PC-9 (cell line): ENCODE results near the gene TREML4. TPM values are rescaled to one million over a fixed set of nuclear protein-coding genes. Genes with fewer than 3 reads are reported as not detected.

ENCODE experiments used
- BruUV-seq: library from RNA; stranded (reverse); fragments of 400-500 nt; replicated peaks from 2 replicates; lab custom pipeline; 2021; lab: Mats Ljungman, UMichigan
- CTCF ChIA-PET: fragments of 300-600 bp; sonication (Branson Sonifier 250); formaldehyde crosslinking; loops from one replicate; lab custom pipeline; 2022; ENCODE audit warnings: antibody characterized with exemption; lab: Charles Lee
- POLR2A ChIA-PET: fragments of 300-600 bp; sonication (Branson Sonifier 250); formaldehyde crosslinking; loops from one replicate; lab custom pipeline; 2022; ENCODE audit warnings: antibody characterized with exemption; ENCODE audit not compliant: unreplicated experiment; lab: Charles Lee
- DNase-seq, 2 experiments: peaks; one replicate each; pipeline versions ENCODE4 v3.0.0 to v3.0.0-alpha.2; 2015 to 2022; ENCODE audit warnings: mixed read lengths in 1 of 2
- H2AFZ ChIP-seq: fragments of 200-600 bp; sonication (generic); 2 replicates; pipeline ENCODE4 v1.8.1; 2017; ENCODE audit warnings: antibody characterized with exemption
- H3F3A ChIP-seq: fragments of 200-600 bp; sonication (generic); 2 replicates; pipeline ENCODE4 v1.8.1; 2017; ENCODE audit warnings: antibody characterized with exemption, mild to moderate bottlenecking, low read depth; ENCODE audit not compliant: insufficient read depth
- H3K27ac ChIP-seq: fragments of 200-600 bp; sonication (generic); 2 replicates; pipeline ENCODE4 v1.6.1; 2016; ENCODE audit warnings: mixed run types
- H3K27me3 ChIP-seq: fragments of 200-600 bp; sonication (generic); 2 replicates; pipeline ENCODE4 v1.6.1; 2016; ENCODE audit warnings: low read depth, mixed run types; ENCODE audit not compliant: insufficient read depth
- H3K36me3 ChIP-seq: fragments of 200-600 bp; sonication (generic); 2 replicates; pipeline ENCODE4 v1.6.1; 2016; ENCODE audit warnings: low read depth, mixed run types
- H3K4me1 ChIP-seq: fragments of 200-600 bp; sonication (generic); replicated peaks from 2 replicates; pipeline ENCODE4 v1.6.1; 2016; ENCODE audit warnings: mixed run types; ENCODE audit not compliant: insufficient read depth
- H3K4me2 ChIP-seq: fragments of 200-600 bp; sonication (generic); 2 replicates; pipeline ENCODE4 v1.6.1; 2017; ENCODE audit warnings: mixed run types
- H3K4me3 ChIP-seq: fragments of 200-600 bp; sonication (generic); 2 replicates; pipeline ENCODE4 v1.6.1; 2016; ENCODE audit warnings: mixed run types
- H3K79me2 ChIP-seq: fragments of 200-600 bp; sonication (generic); 2 replicates; pipeline ENCODE4 v1.6.1; 2017; ENCODE audit warnings: low read depth, mixed run types
- H3K9me2 ChIP-seq: fragments of 200-600 bp; sonication (generic); 2 replicates; pipeline ENCODE4 v1.8.1; 2017; ENCODE audit warnings: mild to moderate bottlenecking; ENCODE audit not compliant: insufficient read depth
- H3K9me3 ChIP-seq: fragments of 200-600 bp; sonication (generic); 2 replicates; pipeline ENCODE4 v1.8.1; 2016; ENCODE audit warnings: low read depth; ENCODE audit not compliant: insufficient read depth
- H4K20me1 ChIP-seq: fragments of 200-600 bp; sonication (generic); 2 replicates; pipeline ENCODE4 v1.8.1; 2017; ENCODE audit not compliant: insufficient read depth
- EZH2 ChIP-seq: fragments of 200-600 bp; sonication (generic); IDR thresholded peaks from 2 replicates; pipeline ENCODE4 v1.8.0; 2017; ENCODE audit warnings: antibody characterized with exemption, low read depth
- intact Hi-C: fragments of 100-400 bp; cut with micrococcal nuclease; formaldehyde crosslinking; loops from one replicate; pipeline ENCODE4 v1.10.0; 2022; ENCODE audit not compliant: unreplicated experiment
- total RNA-seq: library from RNA; stranded (reverse); gene quantifications from 2 replicates; pipeline ENCODE4 v1.2.3, GENCODE V29; 2021
- TF ChIP-seq, protein P1 (sequence below): fragments of 200-600 bp; sonication (generic); conservative IDR thresholded peaks from 2 replicates; pipeline ENCODE4 v1.6.1; 2017; ENCODE audit warnings: mixed run types, antibody characterized with exemption, mild to moderate bottlenecking, moderate library complexity

Gene TREML4
- total RNA-seq, 1 experiment from 2014 or later, result not detected

DNA sequence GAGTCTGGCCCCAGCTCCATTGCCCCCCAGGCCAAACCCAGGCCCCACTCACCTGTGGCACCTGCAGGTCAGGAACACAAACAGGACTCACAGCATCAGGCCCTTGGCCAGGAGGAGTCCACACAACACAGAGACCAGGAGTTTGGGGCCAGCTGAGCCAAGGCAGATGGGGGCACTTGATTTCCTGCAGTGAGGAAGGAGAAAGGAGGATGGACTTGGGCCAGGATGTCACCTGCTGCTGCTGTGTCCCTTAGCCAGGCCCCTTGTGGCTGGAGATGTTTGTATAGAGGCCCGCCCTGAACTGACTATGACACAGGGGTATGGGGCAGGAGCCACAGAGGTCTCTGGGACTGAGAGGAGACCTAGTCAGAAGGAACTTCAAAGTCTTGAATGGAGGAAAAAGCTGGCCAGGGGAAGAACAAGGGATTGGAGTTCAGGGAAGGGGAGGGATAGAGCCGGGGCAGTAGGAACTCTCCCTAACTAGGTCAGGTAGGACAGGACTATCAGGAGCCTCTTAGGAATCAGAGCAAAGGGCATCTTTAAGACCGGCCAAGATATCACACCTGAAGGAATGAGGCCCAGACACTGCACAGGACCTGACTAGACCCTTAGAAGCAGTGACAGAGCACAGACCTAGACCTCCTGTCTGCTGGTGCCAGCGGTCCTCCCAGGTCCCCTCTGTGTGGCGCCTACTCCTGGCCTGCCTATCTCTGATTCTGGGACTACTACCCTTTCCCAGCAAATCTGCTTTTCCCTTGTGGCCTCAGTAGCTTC, 18.4 kb upstream of the TREML4 start:
- POLR2A ChIA-PET, result no interaction called here
- Histone ChIP-seq H3K79me2 (no peaks in the 10 kb centered on the region), H2AFZ (no peak overlapping the region), H3K4me3 (no peak overlapping the region), H3K4me2 (no peak overlapping the region), H3F3A (no peaks in the 10 kb centered on the region), H3K36me3 (no peaks in the 10 kb centered on the region), H3K9me3 (peaks cover 6% of the 10 kb centered on the region; the same call in 1 of the 2 replicates), H3K9me2 (peaks cover 4% of the 10 kb centered on the region; the same call in 1 of the 2 replicates), H3K27ac (no peak overlapping the region), H4K20me1 (no peaks in the 10 kb centered on the region), H3K27me3 (peaks cover 19% of the 10 kb centered on the region; the same call in 1 of the 2 replicates), H3K4me1 (no peaks in the 10 kb centered on the region)
- DNase-seq, result no peak
- intact Hi-C loops, result no loop called here
- TF ChIP-seq, protein P1, sequence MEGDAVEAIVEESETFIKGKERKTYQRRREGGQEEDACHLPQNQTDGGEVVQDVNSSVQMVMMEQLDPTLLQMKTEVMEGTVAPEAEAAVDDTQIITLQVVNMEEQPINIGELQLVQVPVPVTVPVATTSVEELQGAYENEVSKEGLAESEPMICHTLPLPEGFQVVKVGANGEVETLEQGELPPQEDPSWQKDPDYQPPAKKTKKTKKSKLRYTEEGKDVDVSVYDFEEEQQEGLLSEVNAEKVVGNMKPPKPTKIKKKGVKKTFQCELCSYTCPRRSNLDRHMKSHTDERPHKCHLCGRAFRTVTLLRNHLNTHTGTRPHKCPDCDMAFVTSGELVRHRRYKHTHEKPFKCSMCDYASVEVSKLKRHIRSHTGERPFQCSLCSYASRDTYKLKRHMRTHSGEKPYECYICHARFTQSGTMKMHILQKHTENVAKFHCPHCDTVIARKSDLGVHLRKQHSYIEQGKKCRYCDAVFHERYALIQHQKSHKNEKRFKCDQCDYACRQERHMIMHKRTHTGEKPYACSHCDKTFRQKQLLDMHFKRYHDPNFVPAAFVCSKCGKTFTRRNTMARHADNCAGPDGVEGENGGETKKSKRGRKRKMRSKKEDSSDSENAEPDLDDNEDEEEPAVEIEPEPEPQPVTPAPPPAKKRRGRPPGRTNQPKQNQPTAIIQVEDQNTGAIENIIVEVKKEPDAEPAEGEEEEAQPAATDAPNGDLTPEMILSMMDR, result no peak
- no peak for TF ChIP-seq EZH2
- CTCF ChIA-PET, result no interaction called here
- no TSS peak for BruUV-seq

DNA sequence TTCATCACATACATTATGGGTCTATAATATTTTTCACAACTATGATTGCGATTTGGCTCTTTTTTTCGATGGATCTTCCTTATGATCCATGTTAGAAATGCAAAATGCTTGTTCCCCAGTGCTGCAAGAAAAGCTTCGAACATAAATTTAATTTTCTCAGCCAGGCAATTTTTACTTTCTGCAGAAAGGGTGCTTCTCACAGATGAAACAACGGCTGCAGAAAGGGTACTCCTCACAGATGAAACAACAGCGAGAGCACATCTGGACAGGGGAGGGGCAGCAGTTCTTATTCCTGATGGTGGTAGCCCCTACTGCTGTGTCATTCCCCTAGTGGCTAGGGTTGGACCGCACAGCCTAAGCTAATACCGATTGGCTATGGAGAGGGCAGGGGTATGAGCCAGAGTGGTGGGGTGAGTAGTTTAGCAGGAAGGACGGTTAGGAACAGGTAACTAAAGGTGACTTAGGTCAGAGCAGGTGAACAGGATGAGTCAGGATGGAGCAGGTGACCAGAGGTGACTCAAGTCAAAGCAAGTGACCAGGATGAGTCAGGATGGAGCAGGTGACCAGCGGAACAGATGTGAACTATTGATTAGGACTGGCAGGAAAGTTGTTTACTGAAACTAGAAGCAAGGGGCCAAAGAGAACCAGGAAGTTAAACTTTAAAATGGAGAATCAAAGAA, 13.4 kb upstream of the TREML4 start:
- Histone ChIP-seq H3K36me3 (no peaks in the 10 kb centered on the region), H3F3A (no peaks in the 10 kb centered on the region), H4K20me1 (no peaks in the 10 kb centered on the region), H3K9me3 (peaks cover 11% of the 10 kb centered on the region; the same call in 1 of the 2 replicates), H3K4me2 (no peak overlapping the region), H3K27ac (no peak overlapping the region), H3K79me2 (no peaks in the 10 kb centered on the region), H3K9me2 (0 out of 2 replicates have a peak, but pooled peaks cover 4% of the 10 kb centered on the region), H3K4me1 (no peaks in the 10 kb centered on the region), H3K27me3 (no peaks in the 10 kb centered on the region), H2AFZ (no peak overlapping the region), H3K4me3 (no peak overlapping the region)
- intact Hi-C loops, result no loop called here
- TF ChIP-seq, protein P1, result no peak
- no peak for TF ChIP-seq EZH2
- no TSS peak for BruUV-seq
- ChIA-PET POLR2A (no interaction called here), CTCF (no interaction called here)
- DNase-seq, result peak in 1 of 2 experiments; percentile 49

DNA sequence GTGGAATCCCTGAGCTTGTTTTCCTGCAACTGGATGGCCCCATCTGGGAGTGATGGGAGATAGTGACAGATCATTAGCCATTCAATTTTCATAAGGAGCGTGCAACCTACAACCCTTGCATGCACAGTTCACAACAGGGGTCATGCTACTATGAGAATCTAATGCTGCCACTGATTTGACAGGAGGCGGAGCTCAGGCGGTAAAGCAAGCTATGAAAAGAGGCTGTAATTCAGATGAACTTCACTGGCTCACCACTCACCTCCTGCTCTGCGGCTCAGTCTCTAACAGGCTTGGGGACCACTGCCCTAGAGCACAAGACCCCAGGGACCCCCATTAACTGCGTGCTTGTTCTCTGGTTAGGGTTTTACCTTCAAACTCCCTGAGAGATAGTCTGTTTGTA, 12.4 kb upstream of the TREML4 start:
- POLR2A ChIA-PET, result no interaction called here
- H3K4me2 ChIP-seq, result no peak overlapping the region
- TF ChIP-seq, protein P1, result no peak
- no peak for TF ChIP-seq EZH2
- H2AFZ ChIP-seq, result no peak overlapping the region
- H3K9me2 ChIP-seq, result no peaks in the 10 kb centered on the region
- intact Hi-C loops, result no loop called here
- CTCF ChIA-PET, result no interaction called here
- H3K36me3 ChIP-seq, result no peaks in the 10 kb centered on the region
- H3K4me1 ChIP-seq, result no peaks in the 10 kb centered on the region
- H3F3A ChIP-seq, result no peaks in the 10 kb centered on the region
- H3K4me3 ChIP-seq, result no peak overlapping the region
- no peak overlapping the region for H3K27ac ChIP-seq
- peaks cover 20% of the 10 kb centered on the region for H3K9me3 ChIP-seq
- DNase-seq, result no peak
- H3K27me3 ChIP-seq, result no peaks in the 10 kb centered on the region
- no TSS peak for BruUV-seq
- H4K20me1 ChIP-seq, result no peaks in the 10 kb centered on the region
- H3K79me2 ChIP-seq, result no peaks in the 10 kb centered on the region
